Measurements from ENCODE around the gene SYT7.

The SYT7 gene

DNA sequence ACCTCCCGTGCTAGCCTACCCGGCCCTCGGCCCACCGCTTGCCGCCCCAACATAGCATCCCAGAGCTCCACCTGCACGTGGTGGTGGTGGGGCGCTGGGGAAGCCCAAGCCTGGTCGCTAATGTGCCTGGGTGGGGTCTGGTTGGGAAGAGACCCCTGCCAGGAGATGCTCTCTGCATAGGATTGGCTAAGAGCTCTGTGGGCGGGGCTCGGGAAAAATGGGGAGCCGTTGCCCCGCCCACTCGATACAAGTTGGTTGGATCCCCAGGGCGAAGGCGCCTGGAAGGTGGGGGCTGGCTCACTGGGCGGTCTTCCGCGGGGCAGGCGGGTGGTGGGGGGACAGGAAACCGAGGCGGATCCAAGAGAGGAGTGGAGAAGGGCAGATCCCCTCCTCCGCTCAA is 64.7 kb downstream of the SYT7 start:
- DNase-seq (ENCODE audit: low spot score), result no peak

DNA sequence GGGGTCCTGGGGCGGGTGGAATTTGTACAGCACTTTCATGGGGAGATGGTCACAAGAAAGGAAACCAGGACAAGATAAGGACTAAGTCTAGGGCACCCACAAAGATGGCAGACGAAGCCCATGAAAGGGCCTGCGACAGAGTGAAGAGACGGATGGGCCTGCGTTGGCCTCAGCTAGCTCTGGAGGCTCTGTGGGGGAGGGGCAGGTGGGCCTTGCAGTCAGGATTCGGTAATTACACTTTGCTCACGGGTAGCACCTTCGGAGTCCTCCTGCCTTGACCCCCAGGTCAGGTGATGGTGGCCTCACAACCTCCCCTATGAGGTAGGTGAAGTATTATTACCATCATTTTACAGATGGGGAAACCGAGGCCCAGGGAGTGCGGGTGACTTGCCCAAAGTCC is 65.2 kb downstream of the SYT7 start:
- DNase-seq (ENCODE audit: low spot score), result no peak

DNA sequence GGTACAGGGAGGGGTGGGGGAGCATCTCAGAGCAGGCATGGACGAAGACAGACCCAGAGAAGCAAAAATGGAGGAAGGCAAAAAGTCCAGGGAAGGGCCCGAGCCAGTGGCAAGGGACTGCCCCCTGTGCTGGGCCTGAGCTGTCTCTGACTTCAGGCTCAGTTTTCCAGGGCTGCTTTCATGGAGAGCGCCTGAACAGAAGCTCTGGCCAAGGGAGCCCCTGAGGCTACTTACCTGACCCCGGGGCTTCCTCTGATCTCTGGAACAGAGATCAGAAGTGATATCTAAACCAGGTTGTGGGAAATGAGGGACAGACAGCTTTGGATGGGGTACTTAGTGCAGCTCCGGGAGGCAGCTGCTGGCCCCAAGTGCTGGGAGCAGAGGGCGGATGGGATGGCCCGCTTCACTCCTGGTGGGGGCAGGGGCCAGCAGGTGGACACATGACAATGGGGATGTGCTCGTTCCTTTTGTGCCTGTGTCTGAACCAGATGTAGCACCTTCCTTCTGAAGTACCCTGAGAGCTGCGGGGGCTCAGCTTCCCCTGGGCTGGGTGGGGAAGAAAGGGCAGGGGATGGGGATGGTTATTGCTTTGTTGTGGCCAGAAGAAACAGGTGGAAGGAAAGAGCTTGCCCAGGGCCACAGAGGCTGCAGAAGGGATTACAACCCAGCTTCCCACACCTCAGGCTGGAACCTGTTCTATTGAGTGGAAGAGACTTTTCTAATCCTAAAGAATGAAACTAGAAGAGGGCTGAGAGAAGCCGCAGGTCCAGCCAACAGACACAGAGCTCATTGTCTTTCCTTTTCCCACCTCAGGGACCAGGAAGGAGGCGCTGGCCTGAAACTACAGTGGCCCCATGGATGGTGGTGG is 66.6 kb downstream of the SYT7 start:
- DNase-seq (ENCODE audit: low spot score), result no peak

DNA sequence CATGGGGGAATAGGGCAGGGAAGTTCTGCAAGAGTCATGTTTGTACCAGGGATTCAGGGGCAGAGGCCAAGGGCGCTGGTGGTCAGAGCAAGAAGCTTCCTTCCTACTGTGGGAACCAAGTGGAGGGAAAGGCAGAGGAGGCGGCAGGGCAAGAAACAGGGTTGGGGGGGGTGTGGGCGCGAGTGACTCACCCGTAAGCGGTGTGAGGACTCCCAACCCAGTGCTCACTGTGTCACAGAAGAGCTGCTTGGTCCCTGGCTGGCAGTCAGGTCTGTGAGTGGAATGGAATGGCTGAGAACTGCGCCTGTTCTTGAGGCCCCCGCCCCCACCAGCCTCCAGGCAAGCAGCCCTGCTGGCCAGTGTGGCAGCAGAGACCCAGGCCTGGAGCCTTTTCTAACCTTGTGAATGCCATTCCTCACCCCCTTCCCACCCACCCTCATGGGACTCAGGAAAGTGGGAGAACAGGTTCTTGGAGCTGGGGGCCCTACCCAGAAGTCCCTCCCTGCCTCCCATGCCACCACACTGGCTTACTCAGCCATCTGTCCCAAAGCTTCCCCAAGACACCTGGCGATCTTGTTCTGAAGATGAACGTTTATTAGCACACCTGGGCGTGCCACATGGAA is 67.6 kb downstream of the SYT7 start:
- DNase-seq (ENCODE audit: low spot score), result no peak

DNA sequence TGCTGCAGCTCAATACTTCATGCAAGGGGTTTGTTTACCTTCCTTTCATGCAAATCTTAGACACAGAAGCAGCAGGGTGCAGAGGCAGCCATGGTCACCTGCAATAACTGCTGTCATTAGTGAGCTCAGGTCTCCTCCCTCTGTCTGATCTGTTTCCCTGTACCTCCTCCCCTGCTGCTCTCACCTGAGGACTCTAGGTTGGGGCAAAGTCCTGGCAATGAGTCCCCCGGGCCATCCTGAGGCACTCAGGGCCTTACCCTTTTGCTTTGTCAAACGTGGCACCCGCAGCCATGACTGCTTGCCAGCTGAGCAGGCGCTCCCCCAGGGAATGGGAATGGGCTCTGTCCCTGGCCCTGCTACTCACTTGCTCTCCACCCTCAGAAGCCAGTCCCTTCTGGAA is 68.4 kb downstream of the SYT7 start:
- DNase-seq (ENCODE audit: low spot score), result no peak

DNA sequence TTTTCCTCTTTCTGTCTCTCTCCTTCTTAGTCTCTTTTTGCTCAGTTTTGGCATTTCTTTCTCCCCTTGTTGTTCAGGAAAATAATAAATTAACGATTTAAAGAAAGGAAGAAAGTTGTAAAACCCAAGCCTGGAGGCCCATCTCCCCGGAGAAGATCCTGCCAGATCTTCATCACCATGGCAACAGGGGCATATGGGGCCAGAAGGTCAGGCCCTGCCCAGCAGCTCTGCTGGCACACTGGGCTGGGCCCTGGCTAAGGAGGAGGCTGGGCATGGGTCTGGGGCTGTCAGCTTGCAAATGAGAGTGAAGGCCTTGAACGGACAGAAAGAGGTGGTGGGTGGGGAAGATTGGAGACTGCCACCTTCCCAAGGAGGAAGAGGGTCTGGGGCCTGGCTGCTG is 69.5 kb downstream of the SYT7 start:
- DNase-seq (ENCODE audit: low spot score), result no peak

DNA sequence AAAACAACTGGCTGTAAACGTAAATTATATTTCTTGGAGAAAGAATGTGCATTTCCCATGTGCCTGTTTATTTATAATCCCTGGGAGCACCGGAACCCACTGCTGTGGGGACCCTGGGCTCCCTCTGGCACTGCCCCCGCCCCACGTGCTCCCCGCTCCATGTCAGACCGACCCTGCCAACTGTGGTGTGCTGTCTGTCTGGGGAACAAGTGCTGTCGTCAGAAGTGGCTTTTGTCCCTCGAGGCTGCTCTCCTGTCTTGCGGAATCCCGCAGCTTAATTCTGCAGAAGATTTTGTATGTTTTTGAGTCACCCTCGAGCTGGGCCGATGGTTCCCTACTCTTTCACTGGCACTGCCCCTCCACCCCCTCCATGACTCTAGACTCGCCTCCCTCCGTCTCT is 69.9 kb downstream of the SYT7 start:
- DNase-seq (ENCODE audit: low spot score), result no peak

DNA sequence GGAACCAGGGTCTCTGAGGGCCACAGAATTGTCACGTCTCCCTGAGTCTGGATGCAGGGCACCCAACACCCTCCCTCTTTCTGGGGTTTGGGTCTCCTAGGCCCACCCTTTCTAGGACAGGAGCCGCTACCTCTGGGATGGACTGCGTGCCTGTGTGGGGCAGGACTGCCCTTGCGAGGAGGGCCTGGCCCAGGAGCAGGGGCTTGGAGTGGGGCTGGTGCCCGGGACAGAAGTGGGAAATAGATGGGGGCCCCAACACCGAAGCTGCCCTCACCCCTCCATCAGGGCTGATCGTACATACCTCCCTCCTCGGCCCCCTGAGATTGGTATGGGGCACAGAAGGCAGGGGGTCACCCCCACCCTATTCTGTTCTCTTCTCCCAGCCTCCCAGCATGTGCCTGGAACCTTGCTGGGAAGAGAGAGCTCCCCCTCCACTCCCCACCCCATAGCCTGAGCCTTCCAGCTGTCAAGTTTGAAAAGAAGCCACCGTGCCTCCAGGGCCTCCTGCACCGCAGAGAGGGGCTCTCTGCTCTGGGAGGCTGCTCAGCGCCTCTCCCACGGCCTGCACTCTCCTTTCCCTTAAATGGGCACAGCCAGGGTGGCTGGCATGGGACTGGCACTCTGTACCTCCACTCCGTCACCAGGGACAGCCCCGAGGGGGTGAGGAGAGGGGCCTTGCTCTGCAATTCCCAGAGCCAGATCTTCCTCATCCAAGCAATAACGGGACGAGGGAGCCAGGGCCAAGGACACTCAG is 70.5 kb downstream of the SYT7 start:
- DNase-seq (ENCODE audit: low spot score), result no peak

DNA sequence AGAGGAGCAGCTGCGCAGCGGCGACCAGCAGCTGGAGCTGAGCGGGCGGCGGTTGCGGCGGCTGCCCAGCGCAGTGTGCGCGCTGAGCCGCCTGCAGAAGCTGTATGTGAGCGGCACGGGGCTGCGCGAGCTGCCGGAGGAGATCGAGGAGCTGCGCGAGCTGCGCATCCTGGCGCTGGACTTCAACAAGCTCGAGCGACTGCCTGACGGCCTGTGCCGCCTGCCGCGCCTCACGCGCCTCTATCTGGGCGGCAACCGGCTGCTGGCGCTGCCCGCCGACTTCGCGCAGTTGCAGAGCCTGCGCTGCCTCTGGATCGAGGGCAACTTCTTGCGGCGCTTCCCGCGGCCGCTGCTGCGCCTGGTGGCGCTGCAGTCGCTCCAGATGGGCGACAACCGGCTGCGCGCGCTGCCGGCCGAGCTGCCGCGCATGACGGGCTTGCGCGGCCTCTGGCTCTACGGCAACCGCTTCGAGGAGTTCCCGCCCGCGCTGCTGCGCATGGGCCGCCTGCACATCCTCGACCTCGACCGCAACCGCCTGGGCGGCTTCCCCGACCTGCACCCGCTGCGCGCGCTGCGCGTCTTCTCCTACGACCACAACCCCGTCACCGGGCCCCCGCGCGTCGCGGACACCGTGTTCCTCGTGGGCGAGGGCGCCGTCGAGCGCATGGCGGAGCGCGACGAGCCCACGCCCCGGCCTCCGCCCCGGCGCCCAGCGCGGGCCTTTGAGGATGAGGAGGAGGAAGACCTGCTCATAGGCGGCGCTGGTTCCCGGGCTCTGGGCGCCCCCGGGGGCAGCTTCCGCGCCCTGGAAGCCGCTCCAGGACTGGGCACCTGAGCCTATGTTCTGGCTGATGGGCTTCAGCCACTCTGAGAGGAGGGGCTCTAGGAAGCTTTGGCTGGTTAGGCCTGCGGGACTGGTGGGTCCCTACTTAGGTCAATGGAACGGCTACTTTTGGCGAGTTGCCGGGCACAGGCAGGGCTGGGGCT is 71.5 kb downstream of the SYT7 start:
- DNase-seq (ENCODE audit: low spot score), result peak; percentile 99

DNA sequence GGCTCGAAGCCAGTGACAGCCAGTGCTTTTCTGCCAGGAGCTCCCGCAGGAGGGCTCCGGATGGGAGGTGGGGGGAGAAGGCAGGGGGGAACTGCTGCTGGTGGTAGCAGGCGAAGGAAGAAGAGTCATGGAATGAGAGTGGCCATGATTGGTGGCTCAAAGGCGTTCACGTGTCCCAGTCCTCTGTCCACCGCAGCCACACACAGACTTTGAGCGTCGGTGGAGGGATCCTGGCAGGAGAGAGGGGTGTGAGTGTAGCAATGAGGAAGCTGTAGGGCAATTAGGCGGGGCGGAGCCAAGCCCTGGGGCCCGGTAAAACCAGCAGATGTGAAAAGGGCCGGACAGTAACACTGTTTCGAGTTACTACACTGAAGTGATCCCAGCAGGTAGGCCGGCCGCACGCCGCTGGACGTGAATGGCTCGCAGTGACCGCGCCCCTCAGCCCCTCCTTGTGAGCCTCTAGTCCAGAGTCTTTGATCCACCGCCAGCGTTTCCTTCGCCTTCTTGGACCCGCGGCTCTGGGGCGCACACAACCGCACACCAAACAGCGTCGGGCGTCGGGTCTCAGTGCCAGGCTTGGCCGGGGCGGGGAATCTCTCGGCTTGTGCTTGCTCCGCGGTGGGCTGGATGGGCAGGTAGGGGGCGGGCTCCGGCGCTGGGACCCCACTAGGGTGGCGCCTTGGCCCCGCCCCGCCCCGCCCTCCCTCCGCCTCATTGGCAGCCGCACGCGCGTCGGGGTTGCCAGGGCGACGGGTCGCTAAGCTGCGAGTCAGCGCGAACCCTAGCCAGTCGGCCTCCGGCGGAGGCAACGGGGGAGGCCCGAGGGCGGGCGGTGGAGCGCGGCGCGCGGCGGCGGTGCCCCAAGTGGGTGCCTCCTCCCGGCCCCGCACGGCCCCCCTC is 72.7 kb downstream of the SYT7 start, which contains the start of gene LRRC10B:
TSS of gene LRRC10B (plus strand) at position 788 of the 900 bp plus-strand sequence. CDS start 250 bp downstream, outside the sequence.
- DNase-seq (ENCODE audit: low spot score), result peak; percentile 91

DNA sequence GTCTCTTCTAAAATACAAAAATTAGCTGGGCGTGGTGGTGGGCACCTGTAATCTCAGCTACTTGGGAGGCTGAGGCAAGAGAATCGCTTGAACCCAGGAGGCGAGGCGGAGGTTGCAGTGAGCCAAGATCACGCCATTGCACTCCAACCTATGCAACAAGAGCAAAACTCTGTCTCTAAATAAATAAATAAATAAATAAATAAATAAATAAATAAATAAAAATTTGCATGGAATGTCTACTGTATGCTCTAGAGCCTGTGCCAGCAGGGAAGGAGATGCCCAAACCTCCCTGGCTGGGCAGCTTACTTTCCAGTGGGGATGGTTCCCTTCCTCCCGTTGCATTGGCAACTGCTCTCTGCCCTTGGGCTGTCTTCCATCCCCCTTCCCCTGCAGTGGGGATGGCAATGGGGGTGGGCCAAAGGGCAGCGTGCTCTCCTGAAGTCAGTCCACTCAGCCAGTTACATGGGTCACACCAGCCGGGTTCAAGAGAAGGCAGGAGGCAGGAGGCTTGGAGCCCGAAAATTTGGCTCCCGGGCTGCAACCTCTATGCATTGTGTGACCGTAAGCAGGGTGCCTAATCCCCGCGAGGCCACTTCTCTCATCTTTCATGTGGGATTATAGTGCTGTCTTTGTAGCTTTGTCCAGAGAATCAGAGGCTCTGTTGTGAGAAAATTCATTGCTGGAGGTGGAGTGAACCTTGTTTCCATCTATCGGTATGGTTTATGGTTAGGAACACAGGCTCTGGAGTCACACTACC is 73.7 kb downstream of the SYT7 start:
- no peak for DNase-seq (ENCODE audit: low spot score)

DNA sequence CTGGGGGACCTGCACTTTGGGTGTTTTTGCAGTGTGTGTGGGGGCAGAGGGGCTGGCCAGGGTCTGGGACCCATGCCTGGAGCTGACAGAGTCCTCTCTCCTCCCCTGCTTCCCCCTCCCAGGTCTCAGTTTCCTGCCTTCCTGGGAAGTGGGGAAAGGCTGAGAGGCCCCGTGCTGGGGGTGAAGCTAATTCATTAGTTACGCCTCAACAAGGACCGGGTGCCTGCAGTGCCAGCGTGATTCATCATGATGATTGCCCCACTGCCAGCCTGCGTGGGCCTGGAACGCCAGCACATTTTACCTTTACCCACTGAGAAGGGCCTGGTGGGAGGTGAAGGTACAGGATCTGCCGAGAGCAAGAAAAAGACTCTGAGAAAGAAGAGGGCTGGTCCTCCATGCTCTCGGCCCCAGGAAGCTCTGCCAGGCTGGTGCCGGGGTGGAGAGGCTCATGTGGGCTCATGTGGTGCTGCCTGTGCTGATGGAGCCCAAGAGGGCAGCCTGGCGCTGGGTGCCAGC is 75.2 kb downstream of the SYT7 start:
- DNase-seq (ENCODE audit: low spot score), result no peak

DNA sequence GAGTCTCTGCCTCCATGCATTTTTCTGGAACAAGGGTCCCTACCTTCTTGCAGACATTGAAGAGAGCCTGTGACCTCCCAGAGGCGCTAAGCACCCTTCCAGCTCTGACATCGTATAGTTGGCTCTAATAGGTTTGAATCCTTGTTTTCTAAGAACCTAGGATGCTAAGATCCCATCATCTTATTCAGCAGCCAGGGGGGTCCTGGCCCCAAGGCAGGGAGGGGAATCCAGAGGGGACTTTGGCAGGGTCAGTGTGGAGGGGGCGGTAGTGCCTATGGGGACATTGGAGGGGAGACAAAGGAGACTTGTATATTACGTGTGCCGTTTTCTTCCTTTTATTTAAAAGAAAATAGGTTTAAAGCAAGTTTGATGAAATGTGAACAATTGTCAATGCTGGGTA is 75.8 kb downstream of the SYT7 start:
- no peak for DNase-seq (ENCODE audit: low spot score)

DNA sequence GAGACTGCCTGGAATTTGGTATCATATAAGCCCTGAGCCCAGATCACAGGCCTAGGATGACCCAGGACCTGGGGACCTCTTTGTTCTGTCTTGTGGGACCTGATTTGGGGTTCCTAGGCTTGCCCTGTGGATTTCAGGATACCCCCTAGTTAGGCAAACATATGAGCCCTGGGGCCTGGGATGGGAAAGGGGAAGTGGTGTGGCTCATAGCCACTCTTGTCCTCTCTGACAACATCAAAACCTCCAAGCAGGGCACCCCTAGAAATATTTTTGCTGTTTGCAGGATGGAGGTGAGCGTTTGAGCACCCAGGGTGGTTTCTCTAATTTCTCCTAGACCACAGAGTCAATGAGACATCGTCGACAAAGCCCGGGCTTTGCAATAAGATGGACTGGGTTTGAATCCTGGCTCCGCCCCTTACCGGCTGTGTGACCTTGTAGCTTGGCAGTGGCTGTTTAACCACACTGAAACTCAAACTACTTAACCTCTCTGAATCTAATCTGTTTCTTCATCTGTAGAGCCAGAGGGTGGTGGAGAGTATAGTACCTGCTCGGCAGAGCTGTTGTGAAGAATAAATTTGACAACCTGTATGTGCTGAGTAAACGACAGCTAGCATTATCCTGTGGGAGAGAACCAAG is 77.6 kb downstream of the SYT7 start:
- DNase-seq (ENCODE audit: low spot score), result no peak

DNA sequence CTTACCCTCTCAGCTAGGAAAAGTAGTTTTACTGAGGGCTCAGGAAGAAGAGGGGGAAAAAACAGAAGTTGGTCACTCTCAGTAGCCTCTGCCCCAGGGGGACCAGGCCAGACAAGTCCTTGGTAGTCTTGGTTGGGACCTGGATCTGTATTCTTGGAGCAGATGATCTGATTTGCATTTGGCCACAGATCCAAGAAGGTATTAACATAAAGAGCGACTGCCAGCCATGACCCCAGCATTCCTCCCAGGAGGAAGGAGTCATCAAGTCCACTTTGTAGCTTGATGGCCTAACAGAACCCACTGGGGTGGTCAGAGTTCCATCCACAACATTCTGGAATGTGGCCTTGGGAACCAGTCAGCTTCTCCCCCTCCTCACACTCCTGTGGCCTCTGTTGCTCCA is 78.4 kb downstream of the SYT7 start:
- DNase-seq (ENCODE audit: low spot score), result no peak

DNA sequence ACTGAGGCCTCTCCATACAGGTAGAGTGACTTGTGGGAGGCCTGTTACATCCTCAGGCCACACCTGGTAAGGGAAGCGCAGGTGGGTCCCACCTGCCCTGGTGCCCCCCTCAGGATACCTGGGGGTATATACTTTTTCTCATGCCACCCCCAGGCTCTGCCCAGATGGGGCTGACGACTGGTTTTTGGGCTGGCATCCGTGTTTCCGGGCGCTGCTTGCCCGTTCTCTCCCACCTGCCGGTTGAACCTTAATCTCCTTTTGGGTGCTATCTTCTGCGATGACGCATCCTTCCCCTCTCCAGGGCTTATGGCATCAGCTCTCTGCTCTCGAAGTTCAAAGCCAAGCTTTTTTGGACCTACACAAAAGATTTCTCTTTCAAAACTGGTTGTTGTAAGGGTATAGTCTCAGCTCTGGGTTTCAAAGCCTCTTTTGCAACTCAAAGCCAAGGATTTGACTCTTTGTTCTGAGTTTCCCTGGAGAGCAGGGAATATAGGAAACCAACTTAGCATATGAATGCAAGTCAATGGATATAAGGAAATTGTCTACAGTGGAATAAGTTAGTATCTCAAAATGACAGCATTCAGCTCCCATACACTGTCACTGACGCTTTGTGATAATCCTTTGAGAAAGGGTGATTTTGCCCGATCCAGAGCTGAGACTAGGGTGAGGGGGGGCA is 80.9 kb downstream of the SYT7 start:
- DNase-seq (ENCODE audit: low spot score), result no peak

DNA sequence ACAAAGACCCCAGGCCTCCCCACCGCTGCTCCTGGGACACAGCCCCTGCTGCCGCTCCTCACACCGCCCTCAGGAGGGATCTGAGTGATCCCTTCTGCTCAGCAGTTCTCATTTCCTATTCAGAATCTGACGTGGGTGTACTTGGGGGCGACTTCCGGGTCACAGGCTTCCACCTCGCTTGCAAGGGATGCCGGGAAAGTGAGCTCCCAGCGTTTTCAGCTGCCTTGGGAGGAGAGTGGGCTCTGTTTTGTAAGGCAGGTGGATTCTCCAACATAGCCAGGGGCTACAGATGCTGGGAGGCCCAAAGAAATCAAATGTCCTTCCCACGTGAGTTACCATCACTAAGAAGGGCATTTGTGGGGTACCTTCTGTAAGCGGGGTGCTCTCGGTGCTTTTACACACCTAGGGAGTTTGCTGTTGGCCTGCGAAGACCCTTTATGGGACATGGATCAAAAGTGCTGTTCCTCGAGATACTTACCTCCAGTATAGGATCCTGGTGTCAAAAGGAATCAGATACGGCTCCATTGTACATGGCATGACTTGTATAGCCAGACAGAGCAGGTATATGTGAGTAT is 82.0 kb downstream of the SYT7 start:
- DNase-seq (ENCODE audit: low spot score), result no peak

DNA sequence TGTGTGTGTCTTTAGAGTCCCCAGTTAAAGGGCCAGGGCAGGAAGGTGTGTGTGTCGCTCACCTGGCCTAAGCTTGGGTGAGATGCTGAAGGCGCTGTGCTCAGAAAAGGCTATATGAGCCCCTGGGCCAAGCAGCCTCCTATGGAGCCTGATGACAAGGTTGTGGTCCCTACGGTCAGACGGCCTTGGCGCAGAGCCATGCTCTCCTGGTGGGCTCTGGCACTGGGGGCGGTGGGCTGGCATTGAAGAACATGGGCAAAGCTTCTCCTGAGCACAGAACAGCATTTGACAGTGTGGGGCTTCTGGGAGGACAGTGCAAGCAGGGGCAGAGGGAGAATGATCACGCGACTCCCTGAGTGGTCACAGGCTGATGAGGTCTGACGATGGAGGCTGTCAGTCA is 83.0 kb downstream of the SYT7 start:
- DNase-seq (ENCODE audit: low spot score), result no peak

Measured in HuH-7.5 (cell line).